ENCODE data around the gene KMT2A.

DNA sequence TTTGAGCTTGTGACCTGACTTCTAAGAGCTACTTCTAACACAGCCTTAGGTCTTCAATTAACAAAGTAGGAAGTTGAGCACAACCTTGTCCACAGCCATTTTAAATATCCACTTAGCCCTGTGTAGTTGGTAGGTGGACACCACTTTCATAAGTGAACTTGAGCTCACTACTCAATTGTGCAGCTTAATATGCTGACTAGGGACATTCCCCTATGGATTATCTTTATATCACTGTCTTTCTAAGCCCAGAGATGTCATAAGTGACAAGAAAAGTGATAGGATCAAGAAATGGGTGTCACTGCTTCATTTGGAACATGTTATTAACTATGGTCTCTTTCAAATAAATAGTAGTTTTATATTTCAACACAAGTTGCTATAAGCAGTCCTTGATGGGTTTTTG is 38.8 kb upstream of the KMT2A start:
- TF ChIP-seq, protein P1, sequence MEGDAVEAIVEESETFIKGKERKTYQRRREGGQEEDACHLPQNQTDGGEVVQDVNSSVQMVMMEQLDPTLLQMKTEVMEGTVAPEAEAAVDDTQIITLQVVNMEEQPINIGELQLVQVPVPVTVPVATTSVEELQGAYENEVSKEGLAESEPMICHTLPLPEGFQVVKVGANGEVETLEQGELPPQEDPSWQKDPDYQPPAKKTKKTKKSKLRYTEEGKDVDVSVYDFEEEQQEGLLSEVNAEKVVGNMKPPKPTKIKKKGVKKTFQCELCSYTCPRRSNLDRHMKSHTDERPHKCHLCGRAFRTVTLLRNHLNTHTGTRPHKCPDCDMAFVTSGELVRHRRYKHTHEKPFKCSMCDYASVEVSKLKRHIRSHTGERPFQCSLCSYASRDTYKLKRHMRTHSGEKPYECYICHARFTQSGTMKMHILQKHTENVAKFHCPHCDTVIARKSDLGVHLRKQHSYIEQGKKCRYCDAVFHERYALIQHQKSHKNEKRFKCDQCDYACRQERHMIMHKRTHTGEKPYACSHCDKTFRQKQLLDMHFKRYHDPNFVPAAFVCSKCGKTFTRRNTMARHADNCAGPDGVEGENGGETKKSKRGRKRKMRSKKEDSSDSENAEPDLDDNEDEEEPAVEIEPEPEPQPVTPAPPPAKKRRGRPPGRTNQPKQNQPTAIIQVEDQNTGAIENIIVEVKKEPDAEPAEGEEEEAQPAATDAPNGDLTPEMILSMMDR (IDR thresholded peaks at IDR 0.05) = no peak
- no peak for TF ChIP-seq POLR2A (IDR thresholded peaks at IDR 0.05)

Data from thyroid gland (tissue), 4 donors.